Left renal cortex interstitium (tissue), 4 donors: ENCODE results near the gene EBF4. TPM values are rescaled to one million over a fixed set of nuclear protein-coding genes. Genes with fewer than 3 reads are reported as not detected.
"Not testable (repeated sequence)": the region's sequence is repeated elsewhere in the genome, so short reads cannot be mapped to it uniquely, and the experiment has no call there.

Experiments
- DNase-seq, 4 donors: peaks; one replicate each; pipeline ENCODE4 v3.0.0-alpha.2; 2013; ENCODE audit warnings: low read depth in 4 of 4, low spot score in 2 of 4, missing footprints in 1 of 4
- polyA plus RNA-seq, 4 donors: library from polyadenylated mRNA; unstranded; fragments of 120-200 nt; gene quantifications; one replicate each; pipeline ENCODE4 v1.2.1, GENCODE V29; 2013; ENCODE audit not compliant: insufficient read length in 4 of 4

Gene EBF4
- polyA plus RNA-seq, 4 donors = 25.8 to 45.1 (median 37.8) TPM

DNA sequence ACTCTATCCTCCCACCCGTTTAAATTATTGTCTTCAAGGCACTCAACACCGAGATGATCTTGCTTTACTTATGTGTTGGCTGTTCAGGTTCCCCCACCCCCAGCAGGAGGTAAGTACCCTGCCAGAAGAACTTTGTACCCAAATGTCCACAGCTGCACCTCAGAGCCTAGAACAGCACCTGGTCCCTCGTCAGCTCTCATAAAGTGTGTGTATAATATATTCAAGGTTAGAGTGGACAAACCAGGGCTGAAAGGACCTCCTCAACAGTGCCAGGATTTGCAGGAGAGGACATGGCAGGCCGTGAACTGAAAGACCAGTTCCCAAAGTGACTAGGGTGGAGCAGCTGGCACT, 113.7 kb downstream of the EBF4 start:
- DNase-seq = no peak

DNA sequence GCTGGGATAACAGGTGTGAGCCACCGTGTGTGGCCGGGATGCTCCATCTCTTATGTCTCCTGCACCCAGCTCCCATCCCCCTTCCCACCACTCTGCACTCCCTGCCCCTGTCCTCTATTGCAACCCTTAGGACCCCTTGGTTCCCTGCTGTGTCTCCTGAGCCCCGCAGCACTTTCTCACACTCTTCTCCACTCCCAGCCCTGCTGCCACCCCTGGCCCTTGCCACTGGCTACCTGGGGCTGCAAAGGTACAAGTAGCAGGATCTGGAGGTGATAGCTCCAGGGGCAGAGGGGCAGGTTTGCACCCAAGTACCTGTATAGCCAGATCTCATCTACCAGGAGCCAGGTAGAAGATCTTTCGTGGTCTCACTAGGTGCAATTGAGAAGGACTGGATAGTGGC, 114.4 kb downstream of the EBF4 start:
- DNase-seq = no peak

DNA sequence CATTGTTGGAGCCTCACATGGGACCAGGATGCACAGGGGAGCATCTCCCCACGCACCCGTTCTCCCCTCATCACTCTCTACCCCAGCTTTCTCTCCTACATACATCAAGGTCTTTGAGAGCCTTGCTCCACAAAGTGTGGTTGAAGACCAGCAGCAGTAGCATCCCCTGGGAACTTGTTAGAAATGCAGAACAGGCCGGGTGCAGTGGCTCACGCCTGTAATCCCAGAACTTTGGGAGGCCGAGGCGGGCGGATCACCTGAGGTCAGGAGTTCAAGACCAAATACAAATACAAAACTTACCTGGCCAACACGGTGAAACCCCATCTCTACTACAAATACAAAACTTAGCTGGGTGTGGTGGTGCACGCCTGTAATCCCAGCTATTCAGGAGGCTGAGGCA, 115.3 kb downstream of the EBF4 start:
- DNase-seq = not testable (repeated sequence)

DNA sequence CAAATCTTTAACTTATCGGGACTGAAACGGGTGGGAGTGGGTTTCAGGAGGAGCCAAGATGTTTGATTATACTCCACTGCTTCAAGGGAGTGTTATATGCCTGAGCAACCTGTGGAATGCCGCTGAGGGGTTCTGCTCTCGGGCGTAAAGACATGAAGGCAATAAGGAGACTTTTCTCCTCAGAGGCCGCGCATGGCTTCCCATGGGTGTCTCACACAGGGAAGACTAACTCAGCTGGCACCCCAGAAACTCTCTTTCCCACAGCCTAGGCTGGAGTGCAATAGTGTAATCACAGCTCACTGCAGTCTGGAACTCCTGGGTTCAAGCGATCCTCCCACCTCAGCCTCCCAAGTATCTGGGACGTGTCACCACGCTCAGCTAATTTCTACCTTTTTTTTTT, 117.1 kb downstream of the EBF4 start:
- no peak for DNase-seq

Other genes with a start within 250 kb of the EBF4 start
- gene SNRPB, start 222.0 kb upstream of the EBF4 start, polyA plus RNA-seq = 100 to 1,000 TPM; 134 to 193 (median 158) TPM
- 10 to 100 TPM; 14.1 to 18.9 (median 16.4) TPM for gene ZNF343, start 183.9 kb upstream of the EBF4 start, polyA plus RNA-seq
- gene TMC2, start 156.2 kb upstream of the EBF4 start, polyA plus RNA-seq = under 1 TPM; 0.14 to 0.43 (median 0.23) TPM
- gene NOP56, start 40.1 kb upstream of the EBF4 start, polyA plus RNA-seq = 100 to 1,000 TPM; 198 to 280 (median 246) TPM
- 100 to 1,000 TPM; 125 to 142 (median 135) TPM for gene IDH3B, start 28.6 kb upstream of the EBF4 start, polyA plus RNA-seq
- gene CPXM1, start 107.8 kb downstream of the EBF4 start, polyA plus RNA-seq = 100 to 1,000 TPM; 238 to 306 (median 269) TPM
- gene C20orf141, start 122.2 kb downstream of the EBF4 start, polyA plus RNA-seq = not detected
- gene TMEM239, start 123.6 kb downstream of the EBF4 start, polyA plus RNA-seq = under 1 TPM in 2 of 4 donors, not detected in 2; 0.07 to 0.09 TPM
- gene PCED1A, start 147.9 kb downstream of the EBF4 start, polyA plus RNA-seq = 10 to 100 TPM; 52.9 to 87.1 (median 75.4) TPM
- 10 to 100 TPM; 35.7 to 45.0 (median 40.9) TPM for gene VPS16, start 148.0 kb downstream of the EBF4 start, polyA plus RNA-seq
- 100 to 1,000 TPM in 1 of 4 donors, 10 to 100 TPM in 3; 89.8 to 113 (median 95.5) TPM for gene PTPRA, start 180.7 kb downstream of the EBF4 start, polyA plus RNA-seq